ENCODE measurements around the gene DISC1. TPM values are rescaled to one million over a fixed set of nuclear protein-coding genes. Genes with fewer than 3 reads are reported as not detected.
A peak's percentile ranks its signal among the peaks of the same experiment; 100 is the strongest.

Gene DISC1
- total and polyA plus RNA-seq, 2 experiments from 2014 or later, result 6.5 to 11.5 TPM

GRCh38 chr1:231913493-231913892 lies 286.9 kb downstream of the DISC1 start:
- peaks cover 4% of the 10 kb centered on the region for H3K4me1 ChIP-seq (ENCODE audit: low read depth)
- no peaks in the 10 kb centered on the region for H3K27me3 ChIP-seq
- no peak overlapping the region for H3K27ac ChIP-seq
- no peak for DNase-seq (ENCODE audit: low read depth in 1 of 2, low spot score in 1 of 2)
- TF ChIP-seq CTCF (IDR thresholded peaks at IDR 0.05; ENCODE audit: low read depth, low read length), result no peak
- H3K4me3 ChIP-seq, result no peak overlapping the region
- H3K36me3 ChIP-seq, result no peaks in the 10 kb centered on the region
- H3K9me3 ChIP-seq (ENCODE audit: low read depth), result no peaks in the 10 kb centered on the region

- no peaks in the 10 kb centered on the region for H3K27me3 ChIP-seq
- no peak overlapping the region for H3K4me3 ChIP-seq
- DNase-seq (ENCODE audit: low read depth in 1 of 2, low spot score in 1 of 2), result no peak
- peaks cover 25% of the 10 kb centered on the region for H3K4me1 ChIP-seq (ENCODE audit: low read depth)
- no peaks in the 10 kb centered on the region for H3K9me3 ChIP-seq (ENCODE audit: low read depth)
- no peak overlapping the region for H3K27ac ChIP-seq
- TF ChIP-seq CTCF (IDR thresholded peaks at IDR 0.05; ENCODE audit: low read depth, low read length), result no peak
- H3K36me3 ChIP-seq, result no peaks in the 10 kb centered on the region
Observed at GRCh38 chr1:231918239-231919015, 291.8 kb downstream of the DISC1 start.

- Histone ChIP-seq H3K27ac (peak overlapping the region; percentile 11), H3K9me3 (ENCODE audit: low read depth) (no peaks in the 10 kb centered on the region), H3K4me1 (ENCODE audit: low read depth) (peaks cover 25% of the 10 kb centered on the region), H3K27me3 (no peaks in the 10 kb centered on the region), H3K36me3 (no peaks in the 10 kb centered on the region), H3K4me3 (no peak overlapping the region)
- no peak for DNase-seq (ENCODE audit: low read depth in 1 of 2, low spot score in 1 of 2)
- TF ChIP-seq CTCF (IDR thresholded peaks at IDR 0.05; ENCODE audit: low read depth, low read length), result no peak
Observed at GRCh38 chr1:231919239-231919885, 292.8 kb downstream of the DISC1 start.

- Histone ChIP-seq H3K27me3 (no peaks in the 10 kb centered on the region), H3K36me3 (no peaks in the 10 kb centered on the region), H3K4me3 (no peak overlapping the region), H3K4me1 (ENCODE audit: low read depth) (peaks cover 25% of the 10 kb centered on the region), H3K9me3 (ENCODE audit: low read depth) (no peaks in the 10 kb centered on the region), H3K27ac (peak overlapping the region; percentile 11)
- no peak for TF ChIP-seq CTCF (IDR thresholded peaks at IDR 0.05; ENCODE audit: low read depth, low read length)
- DNase-seq (ENCODE audit: low read depth in 1 of 2, low spot score in 1 of 2), result peak in 1 of 2 donors; percentile 37
Observed at GRCh38 chr1:231919886-231920285, 293.3 kb downstream of the DISC1 start.

GRCh38 chr1:231921646-231922345 lies 295.2 kb downstream of the DISC1 start:
- Histone ChIP-seq H3K4me3 (no peak overlapping the region), H3K27ac (no peak overlapping the region), H3K4me1 (ENCODE audit: low read depth) (peaks cover 28% of the 10 kb centered on the region), H3K9me3 (ENCODE audit: low read depth) (no peaks in the 10 kb centered on the region), H3K36me3 (no peaks in the 10 kb centered on the region), H3K27me3 (no peaks in the 10 kb centered on the region)
- DNase-seq (ENCODE audit: low read depth in 1 of 2, low spot score in 1 of 2), result no peak
- TF ChIP-seq CTCF (IDR thresholded peaks at IDR 0.05; ENCODE audit: low read depth, low read length), result no peak
